Fibroblast of lung (primary cell): Measurements from ENCODE around the gene RAPGEF2.

Source experiments
- CTCF ChIP-seq, 2 donors: IDR thresholded peaks in 1 of 2; conservative IDR thresholded peaks in 1 of 2; 1 replicate in 1 of 2; 2 replicates in 1 of 2; pipeline ENCODE4 v1.5.1; 2011 to 2012; ENCODE audit warnings: low read length in 2 of 2, control low read depth in 1 of 2, inconsistent platforms in 1 of 2, low read depth in 1 of 2, mild to moderate bottlenecking in 1 of 2
- EZH2 ChIP-seq: IDR thresholded peaks from 2 replicates; pipeline ENCODE4 v1.5.1; 2012; ENCODE audit warnings: low read length, control low read depth, mild to moderate bottlenecking; ENCODE audit errors: missing control alignments

- TF ChIP-seq CTCF (conservative IDR thresholded peaks at IDR 0.05 in 1 of 2, IDR thresholded peaks at IDR 0.05 in 1 of 2; ENCODE audit: low read depth in 1 of 2, low read length in 2 of 2): no peak
- no peak for TF ChIP-seq EZH2
These were observed 38.3 kb downstream of the RAPGEF2 start for GRCh38 chr4:159141193-159141592.
